Skin of body (tissue), 2 donors: ENCODE results near the gene DAZL. TPM values are rescaled to one million over a fixed set of nuclear protein-coding genes. Genes with fewer than 3 reads are reported as not detected.

Experiments used
- DNase-seq: peaks from one replicate; lab custom pipeline; 2025; lab: John Stamatoyannopoulos, UW
- total RNA-seq: library from RNA; depleted of rRNA; stranded (reverse); fragments of >200 nt; gene quantifications from one replicate; pipeline ENCODE4 v1.2.3, GENCODE V29; 2014

Gene DAZL
- total RNA-seq, 1 donor from 2014 or later: not detected

- DNase-seq: no peak
Measured at GRCh38 chr3:16546186-16547010, 58.8 kb downstream of the DAZL start.

GRCh38 chr3:16545413-16546185 is 59.6 kb downstream of the DAZL start:
- no peak for DNase-seq

- no peak for DNase-seq
Measured at GRCh38 chr3:16543242-16543864, 61.9 kb downstream of the DAZL start.

- DNase-seq: no peak
Measured at GRCh38 chr3:16538507-16538906, 66.7 kb downstream of the DAZL start.

GRCh38 chr3:16536996-16537395 is 68.2 kb downstream of the DAZL start:
- DNase-seq: no peak

Other genes with a start within 250 kb of the DAZL start
- 25.3 TPM for gene RFTN1, start 91.7 kb downstream of the DAZL start, total RNA-seq